MCF 10A (cell line): Measurements from ENCODE around the gene TYW5. TPM values are rescaled to one million over a fixed set of nuclear protein-coding genes. Genes with fewer than 3 reads are reported as not detected.

Experiments
- BruUV-seq: library from RNA; stranded (reverse); fragments of 400-500 nt; replicated peaks from 2 replicates; lab custom pipeline; 2021; lab: Mats Ljungman, UMichigan
- CTCF ChIA-PET: fragments of 300-600 bp; sonication (Branson Sonifier 250); formaldehyde crosslinking; extraction: SDS; loops from one replicate; lab custom pipeline; 2021; ENCODE audit warnings: antibody characterized with exemption, inconsistent platforms; lab: Yijun Ruan, JAX
- POLR2A ChIA-PET: fragments of 300-600, 350-650 bp; sonication (Branson Sonifier 250); formaldehyde crosslinking; extraction: SDS; loops from one replicate; lab custom pipeline; 2020; ENCODE audit warnings: antibody characterized with exemption, inconsistent platforms; lab: Yijun Ruan, JAX
- DNase-seq: peaks from one replicate; pipeline ENCODE4 v3.0.0-alpha.2; 2018; ENCODE audit not compliant: unreplicated experiment
- H3K27ac Mint-ChIP-seq: one replicate; pipeline ENCODE4 v1.8.0; 2022; ENCODE audit warnings: mild to moderate bottlenecking, low read depth, mixed read lengths; ENCODE audit not compliant: unreplicated experiment
- H3K27me3 Mint-ChIP-seq: one replicate; pipeline ENCODE4 v1.8.0; 2022; ENCODE audit warnings: mixed read lengths; ENCODE audit not compliant: insufficient read depth, unreplicated experiment
- H3K36me3 Mint-ChIP-seq: one replicate; pipeline ENCODE4 v1.8.0; 2022; ENCODE audit warnings: mild to moderate bottlenecking, moderate library complexity, mixed read lengths; ENCODE audit not compliant: insufficient read depth, unreplicated experiment
- H3K4me1 Mint-ChIP-seq: one replicate; pipeline ENCODE4 v1.8.0; 2022; ENCODE audit warnings: mixed read lengths; ENCODE audit not compliant: insufficient read depth, unreplicated experiment
- H3K4me3 Mint-ChIP-seq: one replicate; pipeline ENCODE4 v1.8.0; 2022; ENCODE audit warnings: mild to moderate bottlenecking, moderate library complexity, mixed read lengths; ENCODE audit not compliant: unreplicated experiment
- H3K9me3 Mint-ChIP-seq: one replicate; pipeline ENCODE4 v1.8.0; 2022; ENCODE audit warnings: mixed read lengths; ENCODE audit not compliant: unreplicated experiment
- CTCF ChIP-seq: fragments of 200-600 bp; IDR thresholded peaks from one replicate; pipeline ENCODE4 v1.8.0; 2022; ENCODE audit warnings: antibody characterized with exemption, mild to moderate bottlenecking; ENCODE audit not compliant: unreplicated experiment
- intact Hi-C: fragments of 100-400 bp; cut with micrococcal nuclease; formaldehyde crosslinking; loops from 2 replicates; pipeline ENCODE4 v1.14.1; 2022
- total RNA-seq: library from RNA; stranded (reverse); gene quantifications from 2 replicates; pipeline ENCODE4 v1.2.3, GENCODE V29; 2022

The TYW5 gene
- total RNA-seq, 1 experiment from 2014 or later = 11.1 TPM

- Mint-ChIP-seq H3K27ac (no peak overlapping the region), H3K4me1 (no peaks in the 10 kb centered on the region), H3K36me3 (peaks cover 61% of the 10 kb centered on the region), H3K4me3 (no peak overlapping the region), H3K27me3 (no peaks in the 10 kb centered on the region), H3K9me3 (no peaks in the 10 kb centered on the region)
- ChIA-PET CTCF (interaction anchor here (0.6 to 5.6 kb wide), 13 partner anchors 8 to 1627 kb away, joined by 3 to 29 read pairs (median 5); no protein-coding TSS in a partner anchor), POLR2A (interaction anchor here (1.1 to 1.6 kb wide), 3 partner anchors 14 to 28 kb away, joined by 4 to 6 read pairs (median 4); partner anchors contain the start of genes MAIP1 and TYW5)
- DNase-seq = peak; percentile 30
- TF ChIP-seq CTCF = peak; percentile 27
- no TSS peak for BruUV-seq
- intact Hi-C loops = loop anchor here (1.0 to 10.0 kb wide), 2 partner anchors 86 to 236 kb away; partner anchors contain the start of gene FTCDNL1
Observed at GRCh38 chr2:199940373-199940772, 14.9 kb downstream of the TYW5 start.

- CTCF ChIA-PET = interaction anchor here (0.6 kb wide), 2 partner anchors 558 to 616 kb away, joined by 3 read pairs; no protein-coding TSS in a partner anchor
- H3K27ac Mint-ChIP-seq = no peak overlapping the region
- DNase-seq = no peak
Observed at GRCh38 chr2:199936554-199936953, 18.7 kb downstream of the TYW5 start.

GRCh38 chr2:199933466-199933865 is 21.8 kb downstream of the TYW5 start:
- CTCF ChIA-PET = interaction anchor here (0.6 to 0.7 kb wide), 3 partner anchors 17 to 123 kb away, joined by 3 to 4 read pairs (median 3); no protein-coding TSS in a partner anchor
- no peak overlapping the region for H3K4me3 Mint-ChIP-seq
- H3K27ac Mint-ChIP-seq = no peak overlapping the region
- no peaks in the 10 kb centered on the region for H3K4me1 Mint-ChIP-seq
- H3K36me3 Mint-ChIP-seq = peaks cover 53% of the 10 kb centered on the region
- no peak for TF ChIP-seq CTCF
- POLR2A ChIA-PET = interaction anchor here (0.7 kb wide), 1 partner anchor 15 kb away, joined by 4 read pairs; no protein-coding TSS in a partner anchor
- no peaks in the 10 kb centered on the region for H3K9me3 Mint-ChIP-seq
- intact Hi-C loops = no loop called here
- DNase-seq = no peak
- no TSS peak for BruUV-seq
- no peaks in the 10 kb centered on the region for H3K27me3 Mint-ChIP-seq

More at GRCh38 chr2:199936554-199936953, 18.7 kb downstream of the TYW5 start:
- H3K4me3 Mint-ChIP-seq = no peak overlapping the region
- peaks cover 55% of the 10 kb centered on the region for H3K36me3 Mint-ChIP-seq
- BruUV-seq = no TSS peak
- H3K9me3 Mint-ChIP-seq = no peaks in the 10 kb centered on the region
- POLR2A ChIA-PET = interaction anchor here (0.7 to 1.9 kb wide), 3 partner anchors 10 to 19 kb away, joined by 3 to 5 read pairs (median 4); no protein-coding TSS in a partner anchor
- H3K4me1 Mint-ChIP-seq = no peaks in the 10 kb centered on the region
- TF ChIP-seq CTCF = no peak
- H3K27me3 Mint-ChIP-seq = no peaks in the 10 kb centered on the region
- intact Hi-C loops = no loop called here

- H3K4me1 Mint-ChIP-seq = no peaks in the 10 kb centered on the region
- H3K27me3 Mint-ChIP-seq = no peaks in the 10 kb centered on the region
- CTCF ChIA-PET = interaction anchor here (1.1 kb wide), 1 partner anchor 20 kb away, joined by 3 read pairs; no protein-coding TSS in a partner anchor
Observed at GRCh38 chr2:199932312-199932855, 22.9 kb downstream of the TYW5 start.

More at GRCh38 chr2:199932312-199932855, 22.9 kb downstream of the TYW5 start:
- no peak for TF ChIP-seq CTCF
- H3K27ac Mint-ChIP-seq = no peak overlapping the region
- no peak overlapping the region for H3K4me3 Mint-ChIP-seq
- peaks cover 43% of the 10 kb centered on the region for H3K36me3 Mint-ChIP-seq
- intact Hi-C loops = no loop called here
- POLR2A ChIA-PET = no interaction called here
- DNase-seq = no peak
- no TSS peak for BruUV-seq
- no peaks in the 10 kb centered on the region for H3K9me3 Mint-ChIP-seq
